GM21786 (cell line): ENCODE measurements around the gene RPS17.

ENCODE experiments used
- ATAC-seq: cut with Tn5 transposase; IDR thresholded peaks from one replicate; pipeline ENCODE4 v1.9.1; 2021; ENCODE audit not compliant: unreplicated experiment

The RPS17 gene

GRCh38 chr15:82540055-82540983 is at the start of gene RPS17:
Gene RPS17, minus strand, starts transcription at chr15:82540457. Its CDS starts 29 bp downstream, at chr15:82540428.
- ATAC-seq: peak; percentile 92

- no peak for ATAC-seq
Measured at GRCh38 chr15:82587805-82588204, 47.5 kb upstream of the RPS17 start.

- no peak for ATAC-seq
Measured at GRCh38 chr15:82585072-82585471, 44.8 kb upstream of the RPS17 start.

GRCh38 chr15:82580713-82581112 is 40.5 kb upstream of the RPS17 start:
- ATAC-seq: no peak

GRCh38 chr15:82575335-82575734 is 35.1 kb upstream of the RPS17 start:
- ATAC-seq: no peak

- no peak for ATAC-seq
Measured at GRCh38 chr15:82572986-82573385, 32.7 kb upstream of the RPS17 start.

GRCh38 chr15:82572311-82572710 is 32.1 kb upstream of the RPS17 start:
- ATAC-seq: no peak

- no peak for ATAC-seq
Measured at GRCh38 chr15:82571722-82572222, 31.5 kb upstream of the RPS17 start.

- no peak for ATAC-seq
Measured at GRCh38 chr15:82570721-82571508, 30.7 kb upstream of the RPS17 start.

- no peak for ATAC-seq
Measured at GRCh38 chr15:82569834-82570233, 29.6 kb upstream of the RPS17 start.

- no peak for ATAC-seq
Measured at GRCh38 chr15:82568986-82569385, 28.7 kb upstream of the RPS17 start.

- ATAC-seq: no peak
Measured at GRCh38 chr15:82567661-82568060, 27.4 kb upstream of the RPS17 start.

- ATAC-seq: no peak
Measured at GRCh38 chr15:82566690-82567089, 26.4 kb upstream of the RPS17 start.

GRCh38 chr15:82558502-82558901 is 18.2 kb upstream of the RPS17 start:
- no peak for ATAC-seq

GRCh38 chr15:82556315-82557035 is 16.2 kb upstream of the RPS17 start:
- ATAC-seq: no peak

GRCh38 chr15:82554849-82555248 is 14.6 kb upstream of the RPS17 start:
- no peak for ATAC-seq

GRCh38 chr15:82554351-82554750 is 14.1 kb upstream of the RPS17 start:
- no peak for ATAC-seq

GRCh38 chr15:82553846-82554245 is 13.6 kb upstream of the RPS17 start:
- ATAC-seq: no peak

GRCh38 chr15:82552861-82553260 is 12.6 kb upstream of the RPS17 start:
- ATAC-seq: no peak

GRCh38 chr15:82551646-82552247 is 11.5 kb upstream of the RPS17 start:
- ATAC-seq: peak; percentile 55

GRCh38 chr15:82549199-82549665 is 9.0 kb upstream of the RPS17 start:
- no peak for ATAC-seq
